ENCODE measurements around the gene SFT2D1.

SFT2D1 gene

GRCh38 chr6:166282394-166283032 lies 59.8 kb downstream of the SFT2D1 start:
- no peaks in the 10 kb centered on the region; the same call in 1 of the 2 replicates for H3K27me3 ChIP-seq (ENCODE audit: low read depth)
- no peaks in the 10 kb centered on the region for H3K4me1 ChIP-seq
- H3K4me3 ChIP-seq: no peak overlapping the region
- DNase-seq (ENCODE audit: low spot score in 2 of 2): no peak
- no peaks in the 10 kb centered on the region for H3K9me3 ChIP-seq
- in situ Hi-C loops (cut with MboI; ENCODE audit: low sequenced_read_pairs): no loop called here
- H3K36me3 ChIP-seq (replicated peaks): no peaks in the 10 kb centered on the region

- no peaks in the 10 kb centered on the region; the same call in 1 of the 2 replicates for H3K27me3 ChIP-seq (ENCODE audit: low read depth)
- no peak overlapping the region for H3K4me3 ChIP-seq
- H3K36me3 ChIP-seq (replicated peaks): no peaks in the 10 kb centered on the region
- H3K4me1 ChIP-seq: no peaks in the 10 kb centered on the region
- H3K9me3 ChIP-seq: no peaks in the 10 kb centered on the region
- in situ Hi-C loops (cut with MboI; ENCODE audit: low sequenced_read_pairs): no loop called here
- no peak for DNase-seq (ENCODE audit: low spot score in 2 of 2)
Observed at GRCh38 chr6:166281104-166281503, 61.2 kb downstream of the SFT2D1 start.

- in situ Hi-C loops (cut with MboI; ENCODE audit: low sequenced_read_pairs): loop anchor here (5.0 kb wide), 1 partner anchor 123 kb away; no protein-coding TSS in a partner anchor
- Histone ChIP-seq H3K4me1 (no peaks in the 10 kb centered on the region; the same call in 1 of the 2 replicates), H3K36me3 (replicated peaks) (no peaks in the 10 kb centered on the region), H3K27me3 (ENCODE audit: low read depth) (no peaks in the 10 kb centered on the region; the same call in 1 of the 2 replicates), H3K4me3 (no peak overlapping the region), H3K9me3 (no peaks in the 10 kb centered on the region)
- no peak for DNase-seq (ENCODE audit: low spot score in 2 of 2)
Observed at GRCh38 chr6:166279393-166279679, 63.0 kb downstream of the SFT2D1 start.

DNA sequence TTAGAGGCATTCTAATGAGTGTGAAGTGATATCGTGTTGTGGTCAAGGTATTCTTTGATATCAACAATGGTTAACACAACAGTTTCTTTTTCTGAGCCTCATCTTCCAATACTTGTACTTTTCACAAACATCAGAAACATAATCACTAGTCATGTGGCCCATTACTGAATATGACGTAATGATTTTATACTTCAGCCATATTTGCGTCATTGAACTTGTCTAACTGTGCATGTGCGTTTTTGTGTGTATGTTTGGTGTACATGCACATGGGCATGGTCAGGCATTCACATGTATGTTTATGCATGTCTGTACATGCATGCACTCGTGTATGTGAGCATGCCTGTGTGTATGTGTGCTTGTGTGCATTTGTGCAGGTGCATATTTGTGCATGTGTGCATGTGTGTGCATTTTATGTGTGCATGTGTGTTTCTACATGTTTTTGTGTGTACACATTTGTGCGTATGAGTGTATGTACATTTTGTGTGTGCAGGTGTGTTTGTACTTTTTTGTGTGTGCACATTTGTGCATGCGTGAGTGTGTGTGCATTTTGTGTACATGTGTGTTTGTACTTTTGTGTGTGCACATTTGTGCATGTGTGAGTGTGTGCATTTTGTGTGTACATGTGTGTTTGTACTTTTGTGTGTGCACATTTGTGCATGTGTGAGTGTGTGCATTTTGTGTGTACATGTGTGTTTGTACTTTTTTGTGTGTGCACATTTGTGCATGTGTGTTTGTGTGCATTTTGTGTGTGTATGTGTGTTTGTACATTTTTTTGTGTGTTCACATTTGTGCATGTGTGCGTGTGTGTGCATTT lies 63.6 kb downstream of the SFT2D1 start:
- no peak for DNase-seq (ENCODE audit: low spot score in 2 of 2)
- in situ Hi-C loops (cut with MboI; ENCODE audit: low sequenced_read_pairs): loop anchor here (5.0 kb wide), 1 partner anchor 124 kb away; no protein-coding TSS in a partner anchor
- Histone ChIP-seq H3K36me3 (replicated peaks) (no peaks in the 10 kb centered on the region), H3K27me3 (ENCODE audit: low read depth) (no peaks in the 10 kb centered on the region; the same call in 1 of the 2 replicates), H3K4me3 (no peak overlapping the region), H3K9me3 (no peaks in the 10 kb centered on the region), H3K4me1 (no peaks in the 10 kb centered on the region; the same call in 1 of the 2 replicates)

GRCh38 chr6:166277892-166278578 lies 64.3 kb downstream of the SFT2D1 start:
- H3K27me3 ChIP-seq (ENCODE audit: low read depth): no peaks in the 10 kb centered on the region; the same call in 1 of the 2 replicates
- H3K4me3 ChIP-seq: no peak overlapping the region
- DNase-seq (ENCODE audit: low spot score in 2 of 2): no peak
- no peaks in the 10 kb centered on the region for H3K36me3 ChIP-seq (replicated peaks)
- no peaks in the 10 kb centered on the region; the same call in 1 of the 2 replicates for H3K4me1 ChIP-seq
- in situ Hi-C loops (cut with MboI; ENCODE audit: low sequenced_read_pairs): loop anchor here (5.0 kb wide), 1 partner anchor 124 kb away; no protein-coding TSS in a partner anchor
- no peaks in the 10 kb centered on the region for H3K9me3 ChIP-seq

DNA sequence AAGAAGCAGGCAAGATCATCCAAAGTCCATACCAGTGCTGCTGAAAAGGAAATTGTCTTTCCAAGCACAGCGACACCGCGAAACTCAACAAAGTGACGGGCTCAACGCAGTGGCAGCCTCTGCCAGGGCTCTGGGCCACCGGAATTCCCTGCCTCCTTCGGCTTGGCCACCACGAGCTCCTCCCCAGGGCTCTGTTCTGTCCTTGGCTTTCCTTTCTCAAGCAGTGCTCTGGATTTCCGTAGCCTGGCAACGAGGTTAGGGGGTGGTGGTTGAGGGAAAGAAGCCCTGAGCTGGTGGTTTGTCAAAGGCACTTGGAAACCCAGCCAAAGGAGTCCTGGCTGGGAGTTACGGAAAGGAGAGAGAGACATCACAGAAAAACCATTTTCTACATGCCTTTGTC lies 65.3 kb downstream of the SFT2D1 start:
- no peak for DNase-seq (ENCODE audit: low spot score in 2 of 2)
- in situ Hi-C loops (cut with MboI; ENCODE audit: low sequenced_read_pairs): loop anchor here (5.0 kb wide), 1 partner anchor 125 kb away; no protein-coding TSS in a partner anchor
- no peaks in the 10 kb centered on the region; the same call in 1 of the 2 replicates for H3K4me1 ChIP-seq

DNA sequence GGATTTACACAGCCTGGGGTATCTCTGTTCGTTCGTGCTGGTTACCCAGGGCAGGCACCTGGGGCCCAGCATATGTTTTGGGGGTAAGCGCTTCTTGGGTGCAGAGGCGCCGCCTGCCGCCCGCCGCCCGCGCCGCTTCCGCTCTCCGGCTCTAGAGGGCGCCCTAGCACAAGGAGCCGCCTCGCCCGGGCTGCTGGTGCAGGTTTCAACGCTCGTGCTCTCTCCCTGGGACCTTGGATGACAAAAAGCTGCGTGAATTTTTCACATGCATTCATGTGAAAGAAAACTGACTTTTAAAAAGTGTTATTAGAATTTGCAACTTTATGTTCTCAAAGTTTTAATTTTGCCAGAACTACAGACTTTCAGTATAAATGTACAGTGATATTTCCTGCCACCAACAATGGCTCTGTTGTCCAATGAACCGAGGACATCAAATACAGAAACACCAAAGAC lies 66.6 kb downstream of the SFT2D1 start:
- H3K36me3 ChIP-seq (replicated peaks): no peaks in the 10 kb centered on the region
- H3K27me3 ChIP-seq (ENCODE audit: low read depth): no peaks in the 10 kb centered on the region
- peak; percentile 37 to 79 for DNase-seq (ENCODE audit: low spot score in 2 of 2)
- H3K4me3 ChIP-seq: no peak overlapping the region
- no peaks in the 10 kb centered on the region for H3K9me3 ChIP-seq
- in situ Hi-C loops (cut with MboI; ENCODE audit: low sequenced_read_pairs): loop anchor here (5.0 kb wide), 1 partner anchor 127 kb away; no protein-coding TSS in a partner anchor
- no peaks in the 10 kb centered on the region; the same call in 1 of the 2 replicates for H3K4me1 ChIP-seq

More for the DNA sequence above, 65.3 kb downstream of the SFT2D1 start:
- H3K27me3 ChIP-seq (ENCODE audit: low read depth): no peaks in the 10 kb centered on the region
- H3K9me3 ChIP-seq: no peaks in the 10 kb centered on the region
- no peaks in the 10 kb centered on the region for H3K36me3 ChIP-seq (replicated peaks)
- H3K4me3 ChIP-seq: no peak overlapping the region

DNA sequence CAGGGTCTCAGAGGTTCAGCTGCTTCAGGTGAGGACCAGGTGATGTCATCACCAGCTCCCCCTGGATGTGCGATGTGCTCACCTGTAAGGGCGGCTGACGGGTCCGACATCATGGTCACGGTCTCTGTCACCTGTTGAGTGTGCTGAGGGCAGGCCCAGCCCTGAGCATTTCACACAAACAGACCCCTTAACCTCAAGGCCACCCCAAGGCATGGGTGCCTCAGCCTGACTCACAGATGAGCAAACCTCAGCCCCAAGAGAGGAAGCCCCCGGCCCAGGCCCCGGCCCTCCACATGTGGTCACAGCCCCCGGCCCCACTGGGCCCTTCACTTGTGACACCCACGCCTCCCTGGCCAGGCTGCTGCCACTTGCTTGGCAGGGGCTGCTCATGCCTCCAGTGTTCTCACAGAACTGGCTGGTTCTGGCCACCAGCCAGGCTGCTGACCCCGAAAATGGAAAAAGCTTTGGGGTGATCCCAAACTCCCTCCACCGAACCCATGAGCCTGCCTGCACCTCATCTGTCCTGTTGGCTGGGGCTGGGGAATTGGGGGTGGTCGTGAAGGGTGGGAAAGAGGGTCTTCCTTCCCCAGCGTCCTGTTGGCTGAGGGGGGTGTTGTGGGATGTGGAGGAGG lies 67.5 kb downstream of the SFT2D1 start:
- no peaks in the 10 kb centered on the region for H3K9me3 ChIP-seq
- no peaks in the 10 kb centered on the region; the same call in 1 of the 2 replicates for H3K4me1 ChIP-seq
- no peaks in the 10 kb centered on the region for H3K27me3 ChIP-seq (ENCODE audit: low read depth)
- H3K4me3 ChIP-seq: no peak overlapping the region
- no peaks in the 10 kb centered on the region for H3K36me3 ChIP-seq (replicated peaks)
- DNase-seq (ENCODE audit: low spot score in 2 of 2): no peak
- in situ Hi-C loops (cut with MboI; ENCODE audit: low sequenced_read_pairs): loop anchor here (5.0 kb wide), 1 partner anchor 127 kb away; no protein-coding TSS in a partner anchor

- in situ Hi-C loops (cut with MboI; ENCODE audit: low sequenced_read_pairs): no loop called here
Observed at GRCh38 chr6:166274163-166274562, 68.2 kb downstream of the SFT2D1 start.

DNA sequence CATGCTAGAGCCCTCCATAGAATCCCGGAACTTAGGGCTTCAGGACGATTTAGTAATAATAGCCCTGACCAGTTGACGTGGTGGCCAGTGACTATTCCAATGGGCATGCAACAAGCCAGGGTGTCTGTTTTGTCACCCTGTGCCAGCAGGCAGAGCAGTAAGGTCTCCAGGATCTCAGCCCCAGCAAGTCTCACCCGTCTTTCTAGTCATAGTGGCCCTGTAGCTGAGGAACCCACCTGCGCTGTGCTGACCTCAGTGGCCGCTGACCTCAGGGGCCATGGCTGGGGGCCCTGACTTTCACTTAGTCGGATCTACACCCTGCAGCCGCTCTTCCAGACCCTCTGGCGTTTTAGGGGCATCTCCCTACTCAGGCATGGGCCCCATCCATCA lies 71.0 kb downstream of the SFT2D1 start:
- Histone ChIP-seq H3K27me3 (ENCODE audit: low read depth) (no peaks in the 10 kb centered on the region), H3K4me3 (no peak overlapping the region), H3K36me3 (replicated peaks) (no peaks in the 10 kb centered on the region), H3K4me1 (no peaks in the 10 kb centered on the region; the same call in 1 of the 2 replicates), H3K9me3 (no peaks in the 10 kb centered on the region)
- in situ Hi-C loops (cut with MboI; ENCODE audit: low sequenced_read_pairs): no loop called here
- no peak for DNase-seq (ENCODE audit: low spot score in 2 of 2)

More at GRCh38 chr6:166274163-166274562, 68.2 kb downstream of the SFT2D1 start:
- no peaks in the 10 kb centered on the region; the same call in 1 of the 2 replicates for H3K4me1 ChIP-seq
- H3K36me3 ChIP-seq (replicated peaks): no peaks in the 10 kb centered on the region
- H3K4me3 ChIP-seq: no peak overlapping the region
- DNase-seq (ENCODE audit: low spot score in 2 of 2): no peak
- no peaks in the 10 kb centered on the region for H3K27me3 ChIP-seq (ENCODE audit: low read depth)
- H3K9me3 ChIP-seq: no peaks in the 10 kb centered on the region

DNA sequence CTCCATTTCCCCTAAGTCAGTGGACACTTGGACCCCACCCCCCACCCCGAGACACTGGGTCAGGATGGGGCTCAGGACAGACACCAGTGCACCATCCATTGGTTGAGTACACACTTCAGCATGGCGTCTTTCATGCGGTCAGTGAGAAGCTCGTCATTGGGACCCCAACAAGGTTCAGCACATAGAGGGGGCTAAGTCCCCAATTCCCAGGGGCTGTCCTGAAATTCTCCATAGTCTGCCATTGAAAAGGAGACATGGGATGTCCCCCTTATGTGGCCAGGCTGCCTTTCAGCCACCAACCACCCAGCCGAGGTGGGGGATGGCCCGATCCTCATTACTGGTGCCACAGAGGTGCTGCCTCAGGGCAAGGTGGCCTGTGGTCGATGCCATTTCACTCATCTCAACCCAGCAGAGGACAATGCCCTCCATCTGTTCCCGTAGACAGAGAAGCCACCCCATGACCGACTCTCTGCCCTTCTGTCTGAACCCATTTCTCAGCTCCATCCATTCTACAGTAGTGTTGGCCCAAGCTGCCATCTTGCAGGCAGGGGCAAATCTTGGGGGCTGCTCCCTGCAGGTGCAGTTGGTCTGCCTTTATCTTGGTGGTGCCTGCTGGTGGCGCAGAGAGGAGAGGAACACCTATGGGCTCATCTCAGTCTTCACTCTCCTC lies 71.5 kb downstream of the SFT2D1 start:
- Histone ChIP-seq H3K9me3 (no peaks in the 10 kb centered on the region), H3K4me3 (no peak overlapping the region), H3K36me3 (replicated peaks) (no peaks in the 10 kb centered on the region), H3K27me3 (ENCODE audit: low read depth) (no peaks in the 10 kb centered on the region), H3K4me1 (no peaks in the 10 kb centered on the region)
- no peak for DNase-seq (ENCODE audit: low spot score in 2 of 2)
- in situ Hi-C loops (cut with MboI; ENCODE audit: low sequenced_read_pairs): no loop called here
